K562 (cell line): ENCODE measurements around the gene SLC4A1. TPM values are rescaled to one million over a fixed set of nuclear protein-coding genes. Genes with fewer than 3 reads are reported as not detected.

Experiments used
- ATAC-seq: fragments of 200-7000 bp; cut with Tn5 transposase; 3 replicates; pipeline ENCODE4 v1.9.1; 2020; ENCODE audit warnings: moderate library complexity
- BruUV-seq: library from RNA; stranded (reverse); fragments of 400-500 nt; replicated peaks from 2 replicates; lab custom pipeline; 2021; lab: Mats Ljungman, UMichigan
- CTCF ChIA-PET: fragments of 300-600 bp; formaldehyde crosslinking; extraction: SDS; loops from one replicate; lab custom pipeline; 2021; ENCODE audit warnings: low intra/inter-chr PET ratio; lab: Yijun Ruan, JAX
- POLR2A ChIA-PET: fragments of 300-600, 350-650 bp; sonication (Branson Sonifier 250); formaldehyde crosslinking; extraction: SDS; loops from one replicate; lab custom pipeline; 2021; ENCODE audit warnings: antibody characterized with exemption, inconsistent platforms; lab: Yijun Ruan, JAX
- DNase-seq, 4 experiments: peaks; one replicate each; pipeline versions ENCODE4 v3.0.0 to v3.0.0-alpha.2; 2011 to 2018; ENCODE audit warnings: low spot score in 3 of 4, mixed read lengths in 3 of 4; ENCODE audit errors: extremely low read depth in 1 of 4
- FAIRE-seq: peaks from 2 replicates; lab custom pipeline; 2011; peaks lifted over from hg19 to GRCh38; lab: Jason Lieb, UNC
- H2AFZ ChIP-seq: 2 replicates; pipeline ENCODE4 v1.6.0; 2011; ENCODE audit warnings: low read depth, low read length, control low read depth, inconsistent platforms
- H3K27ac ChIP-seq: fragments of 200-600 bp; 3 replicates; pipeline ENCODE4 v1.8.0; 2011; ENCODE audit warnings: low read depth, mild to moderate bottlenecking, control low read depth, inconsistent platforms, low read length, moderate library complexity, mixed read lengths; ENCODE audit errors: extremely low read depth
- H3K27me3 ChIP-seq, 2 experiments: fragments of 300-600 bp in 1 of 2; 2 replicates in 1 of 2; 3 replicates in 1 of 2; pipeline versions ENCODE4 v1.6.0 to v1.8.0; 2011; ENCODE audit warnings: inconsistent platforms in 2 of 2, low read length in 2 of 2, mild to moderate bottlenecking in 1 of 2, mixed read lengths in 1 of 2, moderate library complexity in 1 of 2; ENCODE audit not compliant: control insufficient read depth in 2 of 2, insufficient read depth in 2 of 2
- H3K36me3 ChIP-seq: fragments of 300-600 bp; 3 replicates; pipeline ENCODE4 v1.8.0; 2011; ENCODE audit warnings: mild to moderate bottlenecking, low read length, inconsistent platforms; ENCODE audit not compliant: control insufficient read depth, insufficient read depth
- H3K4me1 ChIP-seq, 2 experiments: fragments of 200-600 bp in 1 of 2; replicated peaks in 1 of 2; 2 replicates in 1 of 2; 3 replicates in 1 of 2; pipeline versions ENCODE4 v1.5.1 to v1.8.0; 2011; ENCODE audit warnings: inconsistent platforms in 2 of 2, low read length in 2 of 2, mild to moderate bottlenecking in 1 of 2, mixed read lengths in 1 of 2, moderate library complexity in 1 of 2; ENCODE audit not compliant: control insufficient read depth in 2 of 2, insufficient read depth in 2 of 2
- H3K4me2 ChIP-seq: 2 replicates; pipeline ENCODE4 v1.6.1; 2011; ENCODE audit warnings: low read length, control low read depth, inconsistent platforms, mixed read lengths; ENCODE audit not compliant: insufficient read depth
- H3K4me3 ChIP-seq: fragments of 200-600 bp; sonication (generic), shearing (Covaris generic); 2 replicates; pipeline ENCODE4 v1.5.1; 2016; ENCODE audit warnings: control low read depth, inconsistent platforms
- H3K79me2 ChIP-seq: fragments of 200-600 bp; 3 replicates; pipeline ENCODE4 v1.8.0; 2011; ENCODE audit warnings: low read length, inconsistent platforms; ENCODE audit not compliant: control insufficient read depth, insufficient read depth
- H3K9ac ChIP-seq, 2 experiments: 2 replicates each; pipeline versions ENCODE4 v1.6.0 to v1.6.1; 2011; ENCODE audit warnings: low read depth in 2 of 2, low read length in 2 of 2, control low read depth in 1 of 2, inconsistent platforms in 1 of 2, mild to moderate bottlenecking in 1 of 2, mixed read lengths in 1 of 2; ENCODE audit not compliant: insufficient read depth in 1 of 2
- H3K9me1 ChIP-seq: one replicate; pipeline ENCODE4 v1.6.0; 2011; ENCODE audit warnings: inconsistent platforms, mild to moderate bottlenecking, low read length, moderate library complexity; ENCODE audit not compliant: control insufficient read depth, insufficient read depth
- H3K9me3 ChIP-seq: replicated peaks from 2 replicates; pipeline ENCODE4 v1.5.1; 2011; ENCODE audit warnings: low read depth, low read length, inconsistent platforms; ENCODE audit not compliant: control insufficient read depth, insufficient read depth
- H4K20me1 ChIP-seq: replicated peaks from 2 replicates; pipeline ENCODE4 v1.6.1; 2011; ENCODE audit warnings: low read length, inconsistent platforms, mixed read lengths; ENCODE audit not compliant: control insufficient read depth, insufficient read depth
- ATF4 ChIP-seq: fragments of 450-650 bp; formaldehyde crosslinking; IDR thresholded peaks from 2 replicates; pipeline ENCODE4 v1.4.0; 2022; ENCODE audit warnings: mild to moderate bottlenecking, moderate library complexity
- CBFA2T3 ChIP-seq: fragments of 450-650 bp; IDR thresholded peaks from 2 replicates; pipeline ENCODE4 v1.6.1; 2017
- EHMT2 ChIP-seq: fragments of 450-650 bp; IDR thresholded peaks from 2 replicates; pipeline ENCODE4 v1.6.1; 2018; ENCODE audit warnings: antibody characterized with exemption
- ETS2 ChIP-seq: IDR thresholded peaks from 2 replicates; pipeline ENCODE4 v1.6.1; 2016; ENCODE audit warnings: borderline replicate concordance, missing genetic modification characterization, mild to moderate bottlenecking, moderate library complexity, missing compliant biosample characterization; ENCODE audit not compliant: poor library complexity, severe bottlenecking
- FOXA1 ChIP-seq: fragments of 450-650 bp; IDR thresholded peaks from 2 replicates; pipeline ENCODE4 v1.6.1; 2016; ENCODE audit warnings: mild to moderate bottlenecking, borderline replicate concordance
- FOXK2 ChIP-seq, 2 experiments: fragments of 450-650 bp; IDR thresholded peaks in 1 of 2; conservative IDR thresholded peaks in 1 of 2; 2 replicates each; pipeline ENCODE4 v1.6.1; 2016; ENCODE audit warnings: low read depth in 2 of 2, mild to moderate bottlenecking in 1 of 2
- FOXM1 ChIP-seq, 2 experiments: fragments of 450-650 bp in 1 of 2; sonication (generic) in 1 of 2; formaldehyde crosslinking in 1 of 2; IDR thresholded peaks; 2 replicates each; pipeline versions ENCODE4 v1.6.1 to v1.9.0; 2017 to 2022; ENCODE audit warnings: low read depth in 2 of 2, mild to moderate bottlenecking in 2 of 2, missing genetic modification reagents in 1 of 2, moderate library complexity in 1 of 2
- KAT2B ChIP-seq: IDR thresholded peaks from one replicate; pipeline ENCODE4 v1.6.1; 2012; ENCODE audit warnings: low read depth, mild to moderate bottlenecking, control low read depth, inconsistent platforms, low read length, moderate library complexity
- POLR2AphosphoS5 ChIP-seq: IDR thresholded peaks from 2 replicates; pipeline ENCODE4 v1.6.1; 2011; ENCODE audit warnings: mild to moderate bottlenecking, low read depth, low read length, moderate library complexity; ENCODE audit not compliant: control insufficient read depth, insufficient read depth
- RREB1 ChIP-seq: fragments of 250-450 bp; sonication (Bioruptor Pico); IDR thresholded peaks from 2 replicates; pipeline ENCODE4 v1.4.0; 2020
- ZHX1 ChIP-seq: fragments of 150-350 bp; conservative IDR thresholded peaks from 2 replicates; pipeline ENCODE4 v1.6.1; 2014; ENCODE audit warnings: low read length
- ZNF76 ChIP-seq: fragments of 250-450 bp; sonication (Bioruptor Pico); IDR thresholded peaks from 2 replicates; pipeline ENCODE4 v1.4.0; 2020; ENCODE audit warnings: mild to moderate bottlenecking, moderate library complexity, borderline replicate concordance
- ZSCAN32 ChIP-seq: fragments of 450-650 bp; formaldehyde crosslinking; IDR thresholded peaks from 2 replicates; pipeline ENCODE4 v1.4.0; 2020; ENCODE audit warnings: mild to moderate bottlenecking, moderate library complexity
- WGBS: fragments of 100-300 bp; shearing (Covaris generic); methylation state at CpG from one replicate; pipeline ENCODE4 v1.1.6; 2016; ENCODE audit warnings: low coverage, mixed read lengths; ENCODE audit not compliant: insufficient coverage; ENCODE audit errors: missing lambda C conversion rate; 5-methylcytosine and 5-hydroxymethylcytosine counted together
- in situ Hi-C: fragments of 300-500 bp; cut with MboI; formaldehyde crosslinking; loops from 4 replicates; pipeline ENCODE4 v1.15.0; 2018; ENCODE audit warnings: inconsistent platforms, mixed read lengths
- intact Hi-C: fragments of 100-400 bp; cut with micrococcal nuclease; formaldehyde crosslinking; loops from 2 replicates; pipeline ENCODE4 v1.14.2; 2022
- polyA plus RNA-seq, 8 experiments: library from polyadenylated mRNA; depleted of rRNA in 4 of 8; stranded (reverse) in 5 of 8; unstranded in 3 of 8; fragments of >200 nt; fragmentation: Nextera tagmentation in 2 of 8; fragmentation: Illumina TruSeq in 1 of 8; extraction: Ambion mirVana in 2 of 8; extraction: Trizol in 1 of 8; gene quantifications; 2 replicates each; pipeline versions ENCODE4 v1.2.1 to v1.2.3, GENCODE V29; 2011 to 2014; ENCODE audit warnings: inconsistent platforms in 1 of 8, missing spikeins in 1 of 8
- total RNA-seq, 7 experiments: library from RNA; depleted of rRNA in 6 of 7; stranded (reverse); fragments of >200 nt in 6 of 7; fragmentation: Illumina TruSeq in 2 of 7; extraction: Trizol in 2 of 7; gene quantifications; 2 replicates each; pipeline versions ENCODE4 v1.2.1 to v1.2.3, GENCODE V29; 2011 to 2021; ENCODE audit warnings: low replicate concordance in 1 of 7

Gene SLC4A1
- total and polyA plus RNA-seq, 9 of the 15 experiments (the other 6 are each of a cell fraction or from before 2014, with no cell fraction given): 0.14 to 1.00 (median 0.53) TPM

- in situ Hi-C loops: no loop called here
- no peak for DNase-seq
- TF ChIP-seq EHMT2 (no peak), POLR2AphosphoS5 (no peak), ATF4 (CRISPR knock-in tag) (no peak), CBFA2T3 (no peak), ZSCAN32 (CRISPR knock-in tag) (no peak), FOXM1 (IDR thresholded peaks at IDR 0.05; ENCODE audit: low read depth) (no peak), FOXM1 (CRISPR knock-in tag; IDR thresholded peaks at IDR 0.05; ENCODE audit: low read depth) (no peak), ETS2 (no peak), KAT2B (no peak), FOXK2 (conservative IDR thresholded peaks at IDR 0.05 in 1 of 2, IDR thresholded peaks at IDR 0.05 in 1 of 2; ENCODE audit: low read depth in 2 of 2) (no peak), RREB1 (CRISPR knock-in tag) (no peak), FOXA1 (no peak), ZHX1 (no peak), ZNF76 (no peak)
These were observed 37.8 kb downstream of the SLC4A1 start for GRCh38 chr17:44230140-44230539.

More at GRCh38 chr17:44230140-44230539, 37.8 kb downstream of the SLC4A1 start:
- BruUV-seq: no TSS peak
- no peaks in the 10 kb centered on the region for H3K36me3 ChIP-seq
- H3K4me2 ChIP-seq: no peak overlapping the region
- 0 out of 3 replicates have a peak, but pooled peaks have one; percentile 20 for ATAC-seq
- H3K9me3 ChIP-seq: no peaks in the 10 kb centered on the region
- ChIA-PET CTCF (no interaction called here), POLR2A (interaction anchor here (0.6 to 1.8 kb wide), 3 partner anchors 9 to 53 kb away, joined by 3 to 5 read pairs (median 4); no protein-coding TSS in a partner anchor)
- no peak for FAIRE-seq
- H3K4me3 ChIP-seq: no peak overlapping the region
- H2AFZ ChIP-seq: no peak overlapping the region
- peaks cover 0 to 4% of the 10 kb centered on the region in 2 experiments; a peak in 1 of 5 replicates for H3K4me1 ChIP-seq
- no peaks in the 10 kb centered on the region for H3K9me1 ChIP-seq
- H3K27ac ChIP-seq: no peak overlapping the region
- H3K9ac ChIP-seq: 0 out of 4 replicates have a peak overlapping the region, but pooled peaks of 1 of the 2 experiments have one; percentile 5
- no peaks in the 10 kb centered on the region for H3K27me3 ChIP-seq
- H3K79me2 ChIP-seq: no peaks in the 10 kb centered on the region
- 58% methylated on average over 9 of the region's 9 CpGs for WGBS
- intact Hi-C loops: no loop called here
- H4K20me1 ChIP-seq: no peaks in the 10 kb centered on the region
